ENCODE results near the gene PRSS33. TPM values are rescaled to one million over a fixed set of nuclear protein-coding genes. Genes with fewer than 3 reads are reported as not detected.

The PRSS33 gene
- total RNA-seq, 4 donors from 2014 or later: not detected

GRCh38 chr16:2813771-2814221, 26.4 kb upstream of the PRSS33 start:
- H3K4me3 ChIP-seq: no peak overlapping the region
- intact Hi-C loops (cut with DNase I): no loop called here
- 53 to 56% methylated on average over 5 of the region's 7 CpGs for WGBS, 2 donors
- H3K4me1 ChIP-seq: peaks cover 0 to 9% (median 4%) of the 10 kb centered on the region in 3 donors
- DNase-seq: no peak
- no peaks in the 10 kb centered on the region for H3K9me3 ChIP-seq
- TF ChIP-seq CTCF (IDR thresholded peaks at IDR 0.05): no peak
- no peak for TF ChIP-seq POLR2A (IDR thresholded peaks at IDR 0.05)
- H3K36me3 ChIP-seq: no peaks in the 10 kb centered on the region
- peaks cover 0 to 83% (median 0%) of the 10 kb centered on the region in 4 donors for H3K27me3 ChIP-seq
- H3K27ac ChIP-seq: no peak overlapping the region

GRCh38 chr16:2811703-2812471, 24.5 kb upstream of the PRSS33 start:
- 27 to 54% methylated on average over 5 to 8 of the region's 15 CpGs for WGBS, 2 donors
- H3K27ac ChIP-seq: no peak overlapping the region
- TF ChIP-seq POLR2A (IDR thresholded peaks at IDR 0.05): no peak
- DNase-seq: no peak
- intact Hi-C loops (cut with DNase I): no loop called here
- H3K9me3 ChIP-seq: no peaks in the 10 kb centered on the region
- peaks cover 0 to 78% (median 0%) of the 10 kb centered on the region in 4 donors for H3K27me3 ChIP-seq
- H3K36me3 ChIP-seq: no peaks in the 10 kb centered on the region
- peaks cover 0 to 9% (median 4%) of the 10 kb centered on the region in 3 donors for H3K4me1 ChIP-seq
- no peak overlapping the region for H3K4me3 ChIP-seq

- Histone ChIP-seq H3K27me3 (peaks cover 0 to 78% (median 0%) of the 10 kb centered on the region in 4 donors), H3K4me3 (no peak overlapping the region), H3K36me3 (no peaks in the 10 kb centered on the region), H3K9me3 (no peaks in the 10 kb centered on the region), H3K27ac (no peak overlapping the region), H3K4me1 (peaks cover 0 to 9% (median 4%) of the 10 kb centered on the region in 3 donors)
- DNase-seq: no peak
- WGBS, 2 donors: 74 to 95% methylated on average over 4 of the region's 6 CpGs
- intact Hi-C loops (cut with DNase I): no loop called here
- TF ChIP-seq POLR2A (IDR thresholded peaks at IDR 0.05) (no peak), CTCF (IDR thresholded peaks at IDR 0.05) (no peak)
Observed at GRCh38 chr16:2810651-2811050, 23.3 kb upstream of the PRSS33 start.

GRCh38 chr16:2809149-2809760, 21.9 kb upstream of the PRSS33 start:
- intact Hi-C loops (cut with DNase I): no loop called here
- WGBS, 2 donors: 61 to 81% methylated on average over 3 of the region's 3 CpGs
- H3K9me3 ChIP-seq: peaks cover 0 to 7% (median 4%) of the 10 kb centered on the region in 3 donors
- no peak overlapping the region for H3K4me3 ChIP-seq
- no peaks in the 10 kb centered on the region for H3K36me3 ChIP-seq
- no peak overlapping the region for H3K27ac ChIP-seq
- TF ChIP-seq CTCF (IDR thresholded peaks at IDR 0.05) (no peak), POLR2A (IDR thresholded peaks at IDR 0.05) (no peak)
- H3K4me1 ChIP-seq: peaks cover 0 to 9% (median 4%) of the 10 kb centered on the region in 3 donors
- peaks cover 0 to 76% (median 0%) of the 10 kb centered on the region in 4 donors for H3K27me3 ChIP-seq
- no peak for DNase-seq

GRCh38 chr16:2808181-2808580, 20.8 kb upstream of the PRSS33 start:
- Histone ChIP-seq H3K27ac (no peak overlapping the region), H3K4me1 (peaks cover 0 to 9% (median 4%) of the 10 kb centered on the region in 3 donors), H3K36me3 (no peaks in the 10 kb centered on the region), H3K9me3 (peaks cover 0 to 15% (median 14%) of the 10 kb centered on the region in 3 donors), H3K27me3 (peaks cover 0 to 66% (median 0%) of the 10 kb centered on the region in 4 donors), H3K4me3 (no peak overlapping the region)
- WGBS, 2 donors: 87 to 91% methylated on average over 7 of the region's 7 CpGs
- TF ChIP-seq CTCF (IDR thresholded peaks at IDR 0.05) (no peak), POLR2A (IDR thresholded peaks at IDR 0.05) (no peak)
- intact Hi-C loops (cut with DNase I): no loop called here
- DNase-seq: no peak
